Panc1 (cell line): ENCODE data around the gene THAP4. TPM values are rescaled to one million over a fixed set of nuclear protein-coding genes. Genes with fewer than 3 reads are reported as not detected.

ENCODE experiments used
- ATAC-seq: fragments of 200-7000 bp; cut with Tn5 transposase; 2 replicates; pipeline ENCODE4 v1.9.1; 2020; ENCODE audit warnings: mild to moderate bottlenecking, moderate library complexity
- BruUV-seq: library from RNA; stranded (reverse); fragments of 400-500 nt; replicated peaks from 2 replicates; lab custom pipeline; 2021; lab: Mats Ljungman, UMichigan
- CTCF ChIA-PET: fragments of 300-600 bp; sonication (Branson Sonifier 250); formaldehyde crosslinking; loops from one replicate; lab custom pipeline; 2022; ENCODE audit warnings: antibody characterized with exemption; lab: Charles Lee
- POLR2A ChIA-PET: fragments of 300-600 bp; sonication (Branson Sonifier 250); formaldehyde crosslinking; loops from one replicate; lab custom pipeline; 2022; ENCODE audit warnings: antibody characterized with exemption; lab: Charles Lee
- DNase-seq: peaks from one replicate; pipeline ENCODE4 v3.0.0-alpha.2; 2010; ENCODE audit warnings: low read depth, low spot score
- H3K27ac ChIP-seq: 2 replicates; pipeline ENCODE4 v1.5.1; 2011; ENCODE audit warnings: mild to moderate bottlenecking, low read length, inconsistent platforms
- H3K27me3 ChIP-seq: fragments of 200-500 bp; sonication (Bioruptor generic); 2 replicates; pipeline ENCODE4 v1.6.0; 2014; ENCODE audit warnings: low read length, inconsistent platforms; ENCODE audit not compliant: control insufficient read depth, insufficient read depth
- H3K36me3 ChIP-seq: fragments of 200-500 bp; sonication (Bioruptor generic); 2 replicates; pipeline ENCODE4 v1.5.1; 2014; ENCODE audit warnings: inconsistent platforms, mild to moderate bottlenecking, low read length, moderate library complexity; ENCODE audit not compliant: control insufficient read depth, insufficient read depth
- H3K4me1 ChIP-seq: 2 replicates; pipeline ENCODE4 v1.5.1; 2011; ENCODE audit warnings: inconsistent platforms, mild to moderate bottlenecking, low read length, moderate library complexity; ENCODE audit not compliant: control insufficient read depth, insufficient read depth
- H3K4me3 ChIP-seq, 2 experiments: 2 replicates each; pipeline ENCODE4 v1.5.1; 2011 to 2012; ENCODE audit warnings: low read depth in 2 of 2, low read length in 2 of 2, mild to moderate bottlenecking in 2 of 2, inconsistent platforms in 1 of 2, moderate library complexity in 1 of 2
- H3K9me3 ChIP-seq: fragments of 200-500 bp; sonication (Bioruptor generic); 2 replicates; pipeline ENCODE4 v1.5.1; 2014; ENCODE audit warnings: low read depth, mild to moderate bottlenecking, inconsistent platforms, low read length, moderate library complexity; ENCODE audit not compliant: control insufficient read depth, insufficient read depth
- CTCF ChIP-seq: fragments of 450-650 bp; IDR thresholded peaks from 2 replicates; pipeline ENCODE4 v1.5.1; 2017; ENCODE audit warnings: mild to moderate bottlenecking
- POLR2AphosphoS5 ChIP-seq: IDR thresholded peaks from 2 replicates; pipeline ENCODE4 v1.6.1; 2012; ENCODE audit warnings: mild to moderate bottlenecking, low read depth, low read length, moderate library complexity
- REST ChIP-seq, 2 experiments: IDR thresholded peaks; 2 replicates each; pipeline ENCODE4 v1.6.1; 2011 to 2012; ENCODE audit warnings: low read depth in 2 of 2, control low read depth in 1 of 2, low read length in 1 of 2, mild to moderate bottlenecking in 1 of 2, moderate library complexity in 1 of 2; ENCODE audit not compliant: insufficient read depth in 1 of 2
- SIN3A ChIP-seq: IDR thresholded peaks from 2 replicates; pipeline ENCODE4 v1.6.1; 2012; ENCODE audit warnings: low read depth, mild to moderate bottlenecking, low read length, moderate library complexity, borderline replicate concordance; ENCODE audit not compliant: insufficient read depth
- TCF7L2 ChIP-seq: IDR thresholded peaks from 2 replicates; pipeline ENCODE4 v1.6.1; 2011; ENCODE audit warnings: mild to moderate bottlenecking, low read depth, low read length, inconsistent platforms
- in situ Hi-C: cut with HindIII; loops from 2 replicates; pipeline ENCODE4 v1.10.0; 2016; ENCODE audit warnings: low sequenced_read_pairs, low pct_unique_long_range_greater_than_20kb
- intact Hi-C: fragments of 100-400 bp; cut with micrococcal nuclease; formaldehyde crosslinking; loops from one replicate; pipeline ENCODE4 v1.10.0; 2022; ENCODE audit not compliant: unreplicated experiment
- total RNA-seq: library from RNA; stranded (reverse); gene quantifications from one replicate; pipeline ENCODE4 v1.2.1, GENCODE V29; 2021; ENCODE audit not compliant: unreplicated experiment

THAP4 gene
- total RNA-seq, 1 experiment from 2014 or later: 77.9 TPM

- Histone ChIP-seq H3K36me3 (no peaks in the 10 kb centered on the region; the same call in 1 of the 2 replicates), H3K27me3 (no peaks in the 10 kb centered on the region), H3K9me3 (no peaks in the 10 kb centered on the region), H3K27ac (no peak overlapping the region), H3K4me1 (peaks cover 3% of the 10 kb centered on the region; the same call in 1 of the 2 replicates), H3K4me3 (no peak overlapping the region)
- TF ChIP-seq REST (IDR thresholded peaks at IDR 0.05; ENCODE audit: insufficient read depth in 1 of 2, low read depth in 2 of 2, low read length in 1 of 2): no peak
- TF ChIP-seq SIN3A: no peak
- no peak for TF ChIP-seq POLR2AphosphoS5
- TF ChIP-seq CTCF: no peak
- no peak for TF ChIP-seq TCF7L2
- intact Hi-C loops: no loop called here
- no TSS peak for BruUV-seq
- ATAC-seq (no peak), DNase-seq (no peak)
- in situ Hi-C loops: no loop called here
- ChIA-PET POLR2A (no interaction called here), CTCF (interaction anchor here (0.6 kb wide), 1 partner anchor 28 kb away, joined by 3 read pairs; no protein-coding TSS in a partner anchor)
Measured at GRCh38 chr2:241629762-241630435, 7.1 kb downstream of the THAP4 start.

GRCh38 chr2:241627675-241628074 is 9.3 kb downstream of the THAP4 start:
- Histone ChIP-seq H3K4me1 (no peaks in the 10 kb centered on the region), H3K27ac (no peak overlapping the region), H3K9me3 (no peaks in the 10 kb centered on the region), H3K27me3 (no peaks in the 10 kb centered on the region), H3K4me3 (no peak overlapping the region), H3K36me3 (no peaks in the 10 kb centered on the region; the same call in 1 of the 2 replicates)
- DNase-seq (no peak), ATAC-seq (peak; percentile 47; the same call in 1 of the 2 replicates)
- ChIA-PET POLR2A (no interaction called here), CTCF (no interaction called here)
- intact Hi-C loops: no loop called here
- TF ChIP-seq CTCF (no peak), TCF7L2 (no peak), SIN3A (no peak), REST (IDR thresholded peaks at IDR 0.05; ENCODE audit: insufficient read depth in 1 of 2, low read depth in 2 of 2, low read length in 1 of 2) (no peak), POLR2AphosphoS5 (no peak)
- in situ Hi-C loops: no loop called here
- BruUV-seq: no TSS peak
